Stimulated activated CD4-positive, alpha-beta T cell treated with anti-CD3 and anti-CD28 coated beads, TNF-alpha, amount 100 ng/mL, for 1 hour (primary cell): Measurements from ENCODE around the gene C14orf180.
"Not testable (repeated sequence)": the region's sequence is repeated elsewhere in the genome, so short reads cannot be mapped to it uniquely, and the experiment has no call there.

Experiments
- DNase-seq, 3 donors: peaks; one replicate each; pipeline ENCODE4 v3.0.0-alpha.2; 2020; ENCODE audit warnings: low read depth in 3 of 3, low spot score in 1 of 3

Gene C14orf180

DNA sequence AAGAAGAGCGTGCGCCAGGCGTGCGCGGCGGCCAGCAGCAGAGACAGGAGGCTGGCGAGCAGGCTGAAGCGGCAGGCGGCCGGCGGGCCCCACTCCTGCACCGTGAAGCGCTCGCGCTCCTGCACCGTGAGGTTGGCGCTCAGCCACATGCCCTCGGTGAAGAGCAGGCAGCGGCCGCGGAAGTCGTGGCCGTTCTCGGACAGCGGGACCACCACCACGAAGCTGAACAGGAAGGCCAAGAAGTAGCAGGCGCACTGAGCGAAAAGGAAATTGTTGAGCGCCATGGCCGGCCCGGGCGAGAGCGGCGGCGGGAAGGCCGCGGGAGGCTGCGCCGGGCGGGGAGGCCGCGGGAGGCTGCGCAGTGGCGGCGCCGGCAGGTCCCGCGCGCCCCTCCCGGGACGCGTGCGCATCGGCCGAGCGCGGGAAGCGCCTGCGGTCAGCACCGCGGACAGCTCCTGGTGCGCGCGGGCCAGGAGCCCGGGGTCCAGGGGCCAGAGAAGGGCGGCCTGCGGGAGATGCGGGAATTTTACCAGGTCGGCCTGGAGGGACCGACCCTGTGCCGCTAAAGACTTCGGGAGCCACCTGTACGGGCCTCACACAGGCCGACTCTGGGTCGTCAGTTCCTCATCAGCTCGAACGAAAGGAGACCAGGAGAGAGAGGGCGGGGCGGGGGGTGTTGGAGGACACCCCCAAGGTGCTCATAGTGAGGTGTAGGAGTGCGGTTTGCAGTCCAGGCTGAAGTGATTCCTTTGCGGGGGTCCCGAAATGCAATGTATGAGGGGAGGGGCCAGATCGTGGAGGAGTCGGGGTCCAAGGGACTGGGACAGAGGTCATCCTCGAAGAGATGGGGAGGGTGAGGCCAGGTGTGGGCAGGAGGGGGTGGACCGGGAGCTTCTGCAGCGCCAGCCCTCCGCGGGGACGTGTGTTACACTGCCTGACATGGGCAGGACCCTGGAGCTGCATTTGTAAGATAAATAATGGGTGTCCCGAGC, 25.2 kb downstream of the C14orf180 start, which contains the start of gene TMEM179:
Gene TMEM179 (minus strand): TSS at position 315 of the 992 bp plus-strand sequence. CDS start 31 bp downstream, at position 284.
- no peak for DNase-seq

DNA sequence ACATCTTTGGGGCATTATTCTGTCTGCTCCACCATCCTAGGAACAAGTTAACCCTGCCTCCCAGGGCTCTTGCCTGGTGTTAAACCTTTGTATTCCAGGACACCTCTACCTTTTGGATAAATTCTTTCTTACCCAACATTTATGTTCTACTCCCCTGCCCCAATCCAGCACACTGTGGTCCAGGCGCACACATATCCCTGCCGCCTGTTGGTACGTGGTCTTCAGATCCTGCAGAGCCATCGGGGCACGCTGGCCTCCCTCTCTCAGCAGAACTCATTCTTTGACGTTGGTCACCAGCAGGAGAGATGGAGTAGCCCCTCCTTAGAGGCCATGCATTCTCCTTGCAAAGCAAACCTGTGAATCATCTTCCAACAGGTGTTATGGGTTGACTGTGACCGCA, 30.1 kb downstream of the C14orf180 start:
- DNase-seq = no peak

DNA sequence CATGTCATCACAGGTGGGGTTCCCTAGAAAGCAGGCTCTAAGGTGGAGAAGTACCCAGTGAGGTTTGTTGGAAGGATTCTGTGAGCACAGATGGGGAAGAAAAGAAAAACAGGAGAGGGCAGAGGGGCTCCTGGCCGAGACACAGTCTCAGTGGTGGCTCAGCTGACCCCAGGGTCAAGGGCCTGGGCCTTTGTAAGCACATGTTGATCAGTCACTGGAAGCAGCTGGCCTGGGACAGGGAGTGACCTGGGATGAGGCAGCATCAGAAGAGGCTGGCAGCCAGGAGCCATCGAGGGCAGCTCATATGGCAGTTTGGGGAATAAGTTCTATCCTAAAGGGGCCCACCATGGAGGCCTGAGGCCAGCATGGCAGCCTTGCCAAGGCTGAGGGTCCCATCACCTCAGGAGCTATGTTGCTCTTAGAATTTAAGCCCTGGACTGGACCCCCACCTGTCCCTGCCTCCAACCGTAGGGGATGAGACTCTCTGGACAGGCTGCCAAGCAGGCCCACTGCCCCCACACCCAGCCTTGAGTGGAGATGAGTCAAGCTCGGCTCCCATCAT, 31.3 kb downstream of the C14orf180 start:
- DNase-seq = no peak

DNA sequence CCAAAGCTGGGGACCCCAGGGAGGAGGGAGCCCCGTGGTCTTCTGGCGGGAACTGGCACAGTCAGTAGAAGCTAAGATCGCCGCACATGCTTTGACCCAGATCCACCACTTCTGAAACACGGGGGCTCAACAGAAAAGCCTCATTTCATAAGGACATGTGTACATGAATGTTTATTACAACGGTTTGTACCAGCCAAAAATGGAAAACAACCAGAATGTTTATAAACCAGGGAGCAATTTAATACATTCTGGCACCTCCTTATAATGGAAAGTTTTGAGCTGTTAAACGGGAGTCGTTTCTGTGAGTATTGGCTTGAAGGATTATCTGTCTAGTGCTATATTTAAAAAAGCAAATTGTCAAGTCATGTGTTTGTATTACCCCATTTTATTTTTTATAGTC, 32.3 kb downstream of the C14orf180 start:
- DNase-seq = no peak

DNA sequence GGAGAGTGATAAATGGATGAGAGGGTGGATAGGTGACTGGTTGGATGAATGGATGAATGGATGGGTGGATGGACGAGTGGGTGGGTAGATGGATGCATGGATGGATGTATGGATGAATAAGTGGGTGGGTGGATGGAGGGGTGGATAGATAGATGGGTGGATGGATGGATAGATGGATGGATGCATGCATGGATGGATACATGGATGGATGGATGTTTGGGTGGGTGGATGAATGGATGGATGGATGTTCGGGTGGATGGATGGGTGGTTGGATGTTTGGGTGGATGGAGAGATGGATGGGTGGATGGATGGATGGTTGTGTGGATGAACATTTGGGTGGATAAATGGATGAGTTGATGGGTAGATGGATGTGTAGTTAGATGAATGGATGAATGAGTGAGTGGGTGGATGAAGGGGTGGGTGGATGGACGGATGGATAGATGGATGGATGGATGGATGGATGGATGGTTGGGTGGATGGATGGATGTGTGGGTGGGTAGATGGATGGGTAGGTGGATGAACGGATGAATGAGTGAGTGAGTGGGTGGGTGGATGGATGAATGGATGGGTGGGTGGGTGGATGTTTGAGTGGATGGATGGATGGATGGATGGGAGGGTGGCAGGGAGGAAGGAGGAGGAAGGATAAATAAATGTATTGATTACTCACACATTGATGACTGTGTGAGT, 34.7 kb downstream of the C14orf180 start:
- no peak for DNase-seq

DNA sequence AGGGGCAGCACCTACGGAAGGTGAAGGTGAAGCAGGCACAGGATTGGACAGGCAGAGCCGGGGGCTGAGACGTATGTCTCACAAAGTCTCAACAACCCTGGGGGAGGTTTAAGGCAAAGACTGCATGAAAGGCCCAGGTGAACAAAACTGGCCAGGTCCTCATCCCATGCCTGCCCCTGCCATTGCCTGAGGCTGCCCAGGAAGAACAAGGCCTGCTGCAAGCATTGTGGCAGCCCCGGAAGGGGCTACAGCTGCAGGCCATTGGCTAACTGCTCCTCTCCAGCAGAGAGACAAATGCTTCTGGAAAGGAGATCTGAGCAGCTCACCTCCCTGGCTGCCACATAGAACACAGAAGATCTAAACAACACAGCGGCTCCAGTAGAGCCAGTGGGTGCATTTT, 45.4 kb downstream of the C14orf180 start:
- DNase-seq = no peak

DNA sequence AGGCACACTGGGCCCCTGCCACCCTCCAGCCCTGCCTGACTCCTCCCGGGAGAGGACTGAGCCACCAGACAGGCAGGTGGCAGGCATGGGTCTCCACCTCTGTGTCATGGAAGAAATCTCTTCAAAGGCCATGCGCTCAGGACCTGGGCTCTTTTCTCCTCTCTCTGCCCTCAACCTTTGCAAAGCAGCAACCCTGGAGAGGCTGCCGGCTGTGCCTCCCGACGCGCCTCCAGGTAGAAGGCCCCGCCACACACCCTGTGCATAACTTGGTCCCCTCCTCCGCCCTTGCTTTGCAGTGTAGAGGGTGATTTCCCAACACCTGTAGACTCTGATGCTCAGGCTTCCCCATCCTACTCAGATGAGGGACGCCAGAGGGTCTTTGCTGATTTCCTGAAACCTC, 53.2 kb downstream of the C14orf180 start:
- no peak for DNase-seq

DNA sequence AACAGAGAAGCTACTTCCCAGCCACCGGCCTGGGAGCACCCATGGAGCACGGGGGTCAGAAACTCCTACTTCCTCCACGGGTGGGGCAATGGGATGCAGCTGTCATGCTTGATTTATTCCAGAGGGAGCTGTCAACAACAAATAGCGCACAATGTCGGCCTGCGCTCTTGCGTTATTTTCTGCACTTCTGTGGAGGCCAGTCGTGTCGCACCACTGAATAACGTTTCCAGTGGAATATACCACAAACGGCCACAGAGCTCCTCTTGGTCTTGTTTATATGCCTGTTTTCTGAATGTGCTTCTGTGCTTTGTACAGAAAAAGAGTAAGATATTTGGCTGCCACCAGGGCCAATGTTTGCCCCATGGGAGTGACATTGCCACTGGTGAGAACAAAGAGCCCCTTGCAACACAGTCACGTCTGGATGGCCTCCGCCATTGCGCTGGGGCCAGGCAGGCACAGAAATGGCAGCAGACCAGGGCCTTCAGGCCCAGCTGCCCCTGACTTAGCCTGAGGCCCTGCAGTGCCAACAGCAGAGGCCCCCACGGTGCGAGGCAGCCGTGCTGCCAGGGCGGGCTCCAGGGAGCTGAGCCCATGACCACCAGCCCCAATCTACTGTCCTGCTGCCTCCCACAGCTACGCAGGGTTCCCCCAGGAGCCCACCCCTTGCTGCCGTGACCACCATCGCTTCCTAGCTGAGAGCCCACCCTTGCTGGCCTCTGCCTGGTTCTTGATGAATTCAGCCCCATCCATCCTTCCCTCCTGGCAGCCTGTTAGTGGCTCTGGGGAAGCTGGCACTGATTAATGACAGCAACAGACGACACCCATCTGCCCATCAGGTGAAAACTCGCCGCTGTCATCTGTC, 53.9 kb downstream of the C14orf180 start:
- no peak for DNase-seq

DNA sequence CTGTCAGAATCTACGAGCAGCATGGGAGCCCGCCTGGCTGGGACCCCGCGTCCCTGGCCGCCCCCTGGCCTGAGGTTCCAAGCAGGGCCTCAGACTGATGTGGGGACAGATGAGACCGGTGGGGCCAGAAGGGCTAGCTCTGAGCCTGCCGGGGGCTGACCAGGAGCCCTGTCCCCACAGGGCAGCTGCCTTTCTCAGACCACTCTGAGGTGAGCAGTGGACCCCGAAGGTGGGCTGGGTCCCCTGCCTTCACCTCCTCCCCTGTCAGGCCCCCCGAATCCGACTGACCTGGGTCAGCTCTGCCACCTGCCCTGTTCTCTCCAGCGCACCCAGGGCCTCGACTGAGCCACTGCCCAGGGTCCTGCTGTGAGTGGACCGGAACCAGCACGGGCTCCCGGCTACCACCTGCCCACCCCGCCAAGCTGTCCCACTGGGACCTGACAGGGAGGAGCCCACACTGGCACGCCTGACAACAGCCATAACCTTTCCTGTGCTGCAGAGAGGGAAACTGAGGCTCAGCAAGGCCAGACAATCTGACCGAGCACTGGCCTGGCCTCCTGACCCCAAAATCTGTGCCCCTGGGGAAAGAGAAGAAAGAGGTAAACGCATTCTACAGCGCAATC, 54.7 kb downstream of the C14orf180 start:
- no peak for DNase-seq

DNA sequence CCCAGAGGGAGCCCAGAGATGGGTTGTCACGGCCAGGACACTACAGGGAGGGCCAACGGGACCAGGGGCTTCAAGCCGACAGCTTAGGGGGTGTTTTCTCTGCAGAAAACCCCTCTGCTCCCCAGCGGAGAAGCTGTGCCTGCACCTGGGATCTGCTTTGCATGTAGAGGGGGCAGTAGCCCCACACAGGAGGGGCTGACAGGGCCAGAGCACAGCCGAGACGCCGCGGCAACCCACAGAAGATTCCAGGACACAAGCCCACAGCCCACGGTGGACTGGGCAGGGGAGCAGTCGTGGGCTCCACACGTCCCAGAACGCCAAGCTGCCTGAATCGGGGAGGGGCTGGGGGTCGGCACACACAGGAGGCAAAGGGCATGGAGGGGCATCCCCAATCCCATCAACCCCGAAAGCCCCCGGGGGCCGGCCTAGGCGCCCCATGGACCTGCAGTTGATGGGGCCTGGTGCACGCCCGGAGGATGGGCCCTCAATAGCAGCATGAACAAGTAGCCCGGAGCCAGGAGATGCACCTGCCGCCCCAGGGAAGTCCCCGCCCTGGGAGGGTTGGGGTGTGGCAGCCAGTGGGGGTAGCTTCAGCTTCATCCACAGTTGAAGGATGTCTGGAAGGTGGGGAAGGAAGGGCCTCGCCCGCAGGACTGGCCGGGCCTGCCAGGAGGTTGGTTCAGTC, 55.5 kb downstream of the C14orf180 start:
- DNase-seq = no peak

DNA sequence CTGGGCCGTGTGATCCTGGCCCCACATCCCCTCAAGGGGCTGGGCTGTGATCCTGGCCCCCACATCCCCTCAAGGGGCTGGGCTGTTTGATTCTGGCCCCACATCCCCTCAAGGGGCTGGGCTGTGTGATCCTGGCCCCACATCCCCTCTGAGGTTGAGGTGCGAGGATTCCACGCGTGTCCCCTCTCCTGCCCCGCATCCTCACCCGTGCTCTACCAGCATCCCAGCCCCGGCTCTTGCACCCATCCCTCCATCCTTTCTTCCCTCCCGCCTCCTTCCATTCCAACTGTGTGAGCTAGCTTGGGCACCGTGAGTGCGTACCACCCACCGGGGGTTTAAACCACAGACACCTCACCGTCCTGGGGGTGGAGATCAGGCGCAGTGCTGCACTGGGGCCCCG, 56.2 kb downstream of the C14orf180 start:
- DNase-seq = no peak

DNA sequence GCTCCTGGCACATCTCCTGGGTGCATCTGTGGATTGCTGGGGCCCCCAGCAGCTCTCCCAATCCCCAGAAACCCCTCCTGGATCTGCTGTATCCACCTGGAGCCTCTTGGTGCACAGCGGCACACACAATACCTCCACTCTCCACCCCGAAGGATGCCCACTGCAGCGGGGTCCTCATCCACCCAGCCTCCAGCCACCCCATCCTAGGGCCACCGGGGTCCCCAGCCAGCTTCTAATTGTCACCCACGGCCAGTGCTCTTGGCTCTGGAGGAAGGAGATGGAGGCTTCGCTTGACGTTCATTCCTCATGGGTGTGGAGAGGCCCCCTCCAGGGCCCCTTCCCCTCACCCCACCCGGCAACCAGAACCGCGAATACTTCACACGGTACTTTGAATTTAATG, 56.6 kb downstream of the C14orf180 start:
- DNase-seq = no peak

DNA sequence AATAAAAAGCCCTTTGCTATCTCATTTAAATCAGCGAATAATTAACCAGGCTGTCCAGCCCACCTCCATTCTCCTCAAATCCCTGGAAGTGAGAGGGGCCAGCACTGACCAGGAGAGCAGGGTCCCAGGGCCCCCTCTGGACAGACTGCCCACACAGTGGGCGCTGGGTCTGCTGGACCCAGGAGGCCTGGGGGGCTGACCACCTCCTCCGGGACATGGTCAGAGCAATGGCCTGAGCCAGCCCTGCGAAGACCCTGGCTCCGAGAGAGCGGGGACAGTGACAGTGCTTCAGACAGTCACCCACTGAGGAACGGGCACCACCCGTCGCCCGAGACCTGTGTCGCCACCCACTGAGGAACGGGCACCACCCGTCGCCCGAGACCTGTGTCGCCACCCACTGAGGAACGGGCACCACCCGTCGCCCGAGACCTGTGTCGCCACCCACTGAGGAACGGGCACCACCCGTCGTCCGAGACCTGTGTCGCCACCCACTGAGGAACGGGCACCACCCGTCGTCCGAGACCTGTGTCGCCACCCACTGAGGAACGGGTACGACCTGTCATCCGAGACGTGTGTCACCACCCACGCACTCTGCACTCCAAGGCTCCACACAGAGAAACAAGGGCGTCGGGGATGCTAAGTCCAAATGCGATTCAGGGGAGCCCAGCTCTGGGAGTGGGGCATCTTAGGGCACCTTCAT, 57.4 kb downstream of the C14orf180 start:
- DNase-seq = not testable (repeated sequence)

DNA sequence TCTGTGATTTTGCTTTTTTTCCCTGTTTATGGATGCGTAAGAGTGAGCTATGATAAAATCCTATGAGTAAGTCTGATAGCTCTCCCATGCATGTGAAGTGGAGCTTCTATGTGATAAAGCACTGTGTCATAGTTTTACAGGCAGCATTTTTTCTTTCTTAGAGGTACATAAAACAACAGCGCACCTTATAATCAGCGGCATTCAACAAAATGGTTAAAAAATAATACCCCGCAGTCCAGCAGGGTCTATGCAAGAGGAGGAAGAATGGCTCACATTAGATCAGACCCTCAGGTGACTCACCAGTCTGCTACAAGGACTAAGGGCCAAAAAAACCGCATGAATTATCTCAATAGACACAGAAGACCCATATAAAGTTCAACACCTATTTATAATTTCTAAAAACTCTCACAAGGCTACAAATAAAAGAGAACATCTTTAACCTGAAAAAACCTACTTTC, 58.0 kb downstream of the C14orf180 start:
- no peak for DNase-seq

DNA sequence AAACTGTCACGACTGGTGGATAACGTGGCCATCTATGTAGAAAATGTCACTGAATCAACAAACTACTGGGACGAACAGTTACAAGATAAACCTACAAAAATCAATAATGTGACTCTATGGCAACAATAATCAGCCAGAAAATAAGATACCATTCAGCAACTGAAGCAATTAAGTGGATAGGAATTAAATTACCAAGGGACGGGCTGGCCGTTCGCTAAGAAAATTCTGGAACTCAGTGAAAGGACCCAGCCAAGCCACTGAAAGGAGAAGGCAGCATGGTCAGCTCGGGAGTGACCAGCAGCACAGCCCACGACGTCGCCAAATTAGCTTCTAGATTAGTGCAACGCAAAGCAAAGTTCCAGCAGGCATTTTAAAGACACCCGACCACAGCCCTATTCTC, 58.6 kb downstream of the C14orf180 start:
- DNase-seq = no peak

DNA sequence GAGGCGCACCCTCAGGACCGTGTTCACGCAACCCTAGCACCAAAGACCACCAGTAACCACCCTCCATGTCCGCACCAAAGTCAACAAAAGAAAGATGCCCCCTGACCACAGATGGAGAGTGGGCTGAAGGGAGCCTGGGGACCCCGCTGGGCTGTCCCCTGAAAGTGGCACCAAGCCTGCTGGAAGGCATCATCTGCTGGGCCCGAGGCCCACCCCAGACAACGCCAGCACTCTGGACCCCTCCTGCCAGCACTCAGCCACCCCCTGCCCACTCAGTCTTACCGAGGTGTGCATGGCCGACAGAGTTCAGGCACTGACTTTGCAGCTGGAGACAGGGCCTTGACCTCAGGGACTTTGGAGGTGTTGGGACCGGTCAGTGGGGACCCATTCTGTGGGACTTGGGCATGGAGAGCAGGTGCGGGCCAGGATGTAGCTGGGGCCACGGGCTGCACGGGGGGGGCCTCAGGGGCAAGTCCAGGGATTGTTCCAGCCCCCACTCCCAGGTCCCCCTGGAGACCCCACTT, 59.4 kb downstream of the C14orf180 start:
- DNase-seq = no peak

DNA sequence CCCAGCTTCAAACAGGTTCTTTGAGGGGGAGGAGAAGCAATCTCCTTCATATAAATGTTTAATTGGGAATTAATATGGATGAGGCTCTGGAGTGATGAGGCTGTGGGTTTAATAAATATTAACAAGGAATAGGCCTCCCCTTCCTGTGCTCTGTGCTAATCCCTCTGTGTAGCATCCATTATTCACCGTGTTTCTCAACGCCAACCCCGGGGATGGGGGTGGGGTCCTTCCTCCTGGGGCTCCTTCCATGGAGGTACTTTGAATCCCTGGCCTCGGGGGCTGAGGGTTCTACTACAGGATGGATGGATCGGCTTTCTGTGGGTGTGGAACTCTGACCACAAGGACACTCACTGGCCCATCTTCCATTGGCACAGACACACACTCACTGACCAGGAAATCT, 59.9 kb downstream of the C14orf180 start:
- DNase-seq = no peak
